Mononuclear cell (primary cell): ENCODE data around the gene SLC66A2. TPM values are rescaled to one million over a fixed set of nuclear protein-coding genes. Genes with fewer than 3 reads are reported as not detected.
"Not testable (repeated sequence)": the region's sequence is repeated elsewhere in the genome, so short reads cannot be mapped to it uniquely, and the experiment has no call there.

Experiments
- H3K27me3 ChIP-seq: 2 replicates; pipeline ENCODE4 v1.6.0; 2011; ENCODE audit warnings: low read length, control low read depth; ENCODE audit not compliant: insufficient read depth
- H3K4me1 ChIP-seq: 2 replicates; pipeline ENCODE4 v1.5.1; 2011; ENCODE audit warnings: mild to moderate bottlenecking, low read length, control low read depth; ENCODE audit not compliant: insufficient read depth
- H3K4me3 ChIP-seq: 2 replicates; pipeline ENCODE4 v1.5.1; 2011; ENCODE audit warnings: mild to moderate bottlenecking, low read length, moderate library complexity
- H3K9me3 ChIP-seq: 2 replicates; pipeline ENCODE4 v1.5.1; 2011; ENCODE audit warnings: low read depth, mild to moderate bottlenecking, control low read depth, low read length
- total RNA-seq: library from RNA; depleted of rRNA; stranded (reverse); fragments of >200 nt; gene quantifications from one replicate; pipeline ENCODE4 v1.2.3, GENCODE V29; 2012

SLC66A2 gene
- total RNA-seq, 1 donor = 26.9 TPM

- Histone ChIP-seq H3K9me3 (no peaks in the 10 kb centered on the region), H3K4me1 (peaks cover 39% of the 10 kb centered on the region), H3K4me3 (no peak overlapping the region), H3K27me3 (no peaks in the 10 kb centered on the region)
These were observed 10.3 kb upstream of the SLC66A2 start for GRCh38 chr18:79961527-79962291.

DNA sequence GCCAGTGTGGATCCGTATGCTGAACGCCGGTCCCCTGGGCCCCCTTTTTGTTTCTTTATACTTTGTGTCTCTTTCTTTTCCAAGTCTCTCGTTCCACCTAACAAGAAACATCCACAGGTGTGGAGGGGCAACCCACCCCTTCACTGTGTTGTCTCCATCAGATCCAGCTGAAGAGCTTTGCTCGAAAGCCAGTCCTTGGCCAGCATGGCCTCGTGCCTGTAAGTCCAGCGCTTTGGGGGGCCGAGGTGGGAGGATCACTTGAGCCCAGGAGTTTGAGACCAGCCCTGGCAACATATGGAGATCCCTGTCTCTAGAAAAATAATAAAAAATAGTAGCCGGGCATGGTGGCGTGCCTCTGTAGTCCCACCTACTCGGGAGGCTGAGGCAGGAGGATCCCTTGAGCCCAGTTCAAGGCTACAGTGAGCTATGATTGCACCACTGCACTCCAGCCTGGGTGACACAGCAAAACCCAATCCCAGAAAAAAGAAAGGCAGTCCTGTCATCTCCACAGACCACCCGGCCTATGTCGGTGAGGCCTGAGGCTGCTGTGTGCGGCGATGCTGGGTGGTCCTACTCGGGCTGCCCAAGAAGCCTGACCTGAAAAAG, 9.6 kb upstream of the SLC66A2 start:
- Histone ChIP-seq H3K4me3 (no peak overlapping the region), H3K9me3 (no peaks in the 10 kb centered on the region), H3K27me3 (no peaks in the 10 kb centered on the region), H3K4me1 (peaks cover 39% of the 10 kb centered on the region)

- not testable (repeated sequence) for H3K4me3 ChIP-seq, H3K9me3 ChIP-seq, H3K27me3 ChIP-seq
- peaks cover 34% of the 10 kb centered on the region for H3K4me1 ChIP-seq
These were observed 8.8 kb upstream of the SLC66A2 start for GRCh38 chr18:79960161-79960801.

GRCh38 chr18:79958981-79959380, 7.5 kb upstream of the SLC66A2 start:
- H3K27me3 ChIP-seq = no peaks in the 10 kb centered on the region
- no peaks in the 10 kb centered on the region for H3K9me3 ChIP-seq
- H3K4me3 ChIP-seq = no peak overlapping the region
- H3K4me1 ChIP-seq = peaks cover 21% of the 10 kb centered on the region

DNA sequence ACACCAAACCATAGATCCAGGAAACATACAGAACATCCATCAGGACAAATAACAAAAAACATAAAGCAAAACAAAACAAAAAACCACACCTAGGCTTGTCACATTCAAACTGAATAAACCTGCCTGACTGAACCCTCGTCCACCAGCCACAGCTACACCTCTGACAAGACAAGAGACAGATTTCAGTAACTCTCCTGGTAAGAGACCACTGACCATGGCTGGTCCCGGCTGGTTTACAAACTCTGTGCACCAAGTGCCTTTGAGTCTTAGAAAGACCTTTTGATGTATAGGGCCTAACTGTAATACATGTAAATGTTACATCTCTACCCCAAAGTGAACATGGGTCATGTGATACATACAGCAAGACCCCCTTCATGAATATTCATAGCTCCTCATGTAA, 4.8 kb upstream of the SLC66A2 start:
- H3K27me3 ChIP-seq = no peaks in the 10 kb centered on the region
- peaks cover 18% of the 10 kb centered on the region for H3K4me1 ChIP-seq
- H3K9me3 ChIP-seq = no peaks in the 10 kb centered on the region
- H3K4me3 ChIP-seq = no peak overlapping the region

DNA sequence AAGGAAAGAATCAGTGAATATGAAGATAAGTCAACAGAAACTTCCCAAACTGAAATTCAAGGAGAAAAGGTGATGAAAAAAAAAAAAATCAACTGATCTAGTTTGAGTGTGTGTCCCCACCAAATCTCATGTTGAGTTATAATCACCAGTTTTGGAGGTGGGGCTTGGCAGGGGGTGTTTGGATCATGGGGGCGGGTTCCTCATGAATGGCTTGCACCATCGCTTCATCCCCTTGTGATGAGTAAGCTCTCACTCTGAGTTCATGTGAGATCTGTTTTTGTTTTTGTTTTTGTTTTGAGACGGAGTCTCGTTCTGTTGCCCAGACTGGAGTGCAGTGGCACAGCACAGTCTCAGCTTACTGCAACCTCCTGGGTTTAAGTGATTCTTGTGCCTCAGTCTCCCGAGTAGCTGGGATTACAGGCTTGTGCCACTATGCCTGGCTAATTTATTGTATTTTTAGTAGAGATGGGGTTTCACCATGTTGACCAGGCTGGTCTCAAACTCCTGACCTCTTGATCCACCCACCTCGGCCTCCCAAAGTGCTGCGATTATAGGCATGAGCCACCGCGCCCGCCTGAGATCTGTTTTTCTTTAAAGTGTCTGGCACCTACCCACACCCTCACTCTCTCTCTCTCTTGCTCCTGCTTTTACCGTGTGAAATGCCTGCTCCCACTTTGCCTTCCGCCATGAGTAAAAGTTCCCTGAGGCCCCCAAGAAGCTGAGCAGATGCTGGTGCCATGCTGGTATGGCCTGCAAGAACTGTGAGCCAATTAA, 4.0 kb upstream of the SLC66A2 start:
- Histone ChIP-seq H3K4me1 (peaks cover 17% of the 10 kb centered on the region), H3K27me3 (no peaks in the 10 kb centered on the region), H3K9me3 (no peaks in the 10 kb centered on the region), H3K4me3 (no peak overlapping the region)

DNA sequence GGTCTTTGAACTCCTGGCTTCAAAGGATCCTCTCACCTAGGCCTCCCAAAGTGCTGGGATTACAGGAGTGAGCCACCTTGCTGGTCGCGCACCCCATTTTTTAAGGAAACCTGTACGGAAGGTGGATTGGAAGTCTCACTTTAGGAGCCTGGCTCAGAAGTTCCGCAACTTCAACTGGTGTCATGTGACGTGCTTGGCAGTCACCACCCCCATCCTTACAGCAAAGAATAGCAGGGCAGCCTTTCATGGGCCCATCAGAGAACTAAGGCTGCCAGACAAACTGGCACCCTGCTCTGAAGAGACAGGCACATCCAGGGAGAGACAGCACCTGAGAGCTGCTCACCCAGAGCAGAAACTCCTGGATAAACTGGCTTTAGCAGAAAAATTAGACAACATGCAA, 3.3 kb upstream of the SLC66A2 start:
- Histone ChIP-seq H3K4me1 (peaks cover 19% of the 10 kb centered on the region), H3K4me3 (no peak overlapping the region), H3K9me3 (no peaks in the 10 kb centered on the region), H3K27me3 (no peaks in the 10 kb centered on the region)

GRCh38 chr18:79953971-79954651, 2.7 kb upstream of the SLC66A2 start:
- Histone ChIP-seq H3K4me1 (peaks cover 22% of the 10 kb centered on the region), H3K4me3 (no peak overlapping the region), H3K27me3 (no peaks in the 10 kb centered on the region), H3K9me3 (no peaks in the 10 kb centered on the region)

- Histone ChIP-seq H3K4me3 (no peak overlapping the region), H3K9me3 (no peaks in the 10 kb centered on the region), H3K27me3 (no peaks in the 10 kb centered on the region), H3K4me1 (peaks cover 33% of the 10 kb centered on the region)
These were observed 1.6 kb upstream of the SLC66A2 start for GRCh38 chr18:79952996-79953559.

- Histone ChIP-seq H3K27me3 (no peaks in the 10 kb centered on the region), H3K4me3 (no peak overlapping the region), H3K9me3 (no peaks in the 10 kb centered on the region), H3K4me1 (peaks cover 37% of the 10 kb centered on the region)
These were observed 1.1 kb upstream of the SLC66A2 start for GRCh38 chr18:79952456-79952995.

DNA sequence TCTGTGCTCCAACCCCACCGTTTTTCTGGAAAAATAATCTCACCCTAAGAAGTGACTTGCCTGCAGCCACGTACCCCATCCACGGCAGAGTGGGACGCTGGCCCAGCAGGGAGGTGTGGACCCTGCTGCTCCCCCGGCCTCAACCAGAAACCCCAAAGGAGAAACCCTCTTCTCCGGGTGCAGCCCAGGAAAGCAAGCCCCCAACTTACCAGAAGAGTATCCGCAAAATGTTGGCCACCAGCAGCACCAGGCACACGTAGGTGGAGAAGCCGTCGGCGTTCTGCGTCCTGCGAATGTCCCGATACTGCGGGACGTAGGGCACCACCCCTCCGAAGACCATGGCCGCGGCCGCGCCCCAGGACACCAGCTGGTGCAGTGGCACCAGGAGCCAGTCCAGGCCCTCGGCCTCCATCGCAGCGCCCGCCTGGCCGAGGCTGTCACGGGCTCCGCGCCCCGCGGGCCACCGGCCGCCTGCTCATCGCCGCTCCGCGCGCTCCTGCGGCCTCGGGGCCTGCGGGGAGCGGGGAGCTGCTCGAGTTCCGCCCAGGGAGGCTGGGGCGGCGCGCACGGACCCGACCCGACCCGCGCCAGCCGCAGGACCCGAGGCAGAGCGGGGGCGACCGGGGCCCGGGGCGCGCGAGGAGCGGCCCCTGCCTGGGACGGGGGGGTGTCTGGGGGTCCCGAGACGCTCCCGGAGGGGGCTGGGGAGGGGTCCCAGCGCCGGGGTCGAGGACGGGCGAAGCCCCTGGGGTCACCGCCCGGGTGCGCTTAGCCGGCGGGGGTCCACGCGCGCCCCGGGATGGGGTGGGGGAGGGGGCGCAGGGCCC, 725 bp downstream of the SLC66A2 start:
- Histone ChIP-seq H3K9me3 (no peaks in the 10 kb centered on the region), H3K4me1 (peaks cover 37% of the 10 kb centered on the region), H3K27me3 (no peaks in the 10 kb centered on the region), H3K4me3 (peak overlapping the region; percentile 55)

DNA sequence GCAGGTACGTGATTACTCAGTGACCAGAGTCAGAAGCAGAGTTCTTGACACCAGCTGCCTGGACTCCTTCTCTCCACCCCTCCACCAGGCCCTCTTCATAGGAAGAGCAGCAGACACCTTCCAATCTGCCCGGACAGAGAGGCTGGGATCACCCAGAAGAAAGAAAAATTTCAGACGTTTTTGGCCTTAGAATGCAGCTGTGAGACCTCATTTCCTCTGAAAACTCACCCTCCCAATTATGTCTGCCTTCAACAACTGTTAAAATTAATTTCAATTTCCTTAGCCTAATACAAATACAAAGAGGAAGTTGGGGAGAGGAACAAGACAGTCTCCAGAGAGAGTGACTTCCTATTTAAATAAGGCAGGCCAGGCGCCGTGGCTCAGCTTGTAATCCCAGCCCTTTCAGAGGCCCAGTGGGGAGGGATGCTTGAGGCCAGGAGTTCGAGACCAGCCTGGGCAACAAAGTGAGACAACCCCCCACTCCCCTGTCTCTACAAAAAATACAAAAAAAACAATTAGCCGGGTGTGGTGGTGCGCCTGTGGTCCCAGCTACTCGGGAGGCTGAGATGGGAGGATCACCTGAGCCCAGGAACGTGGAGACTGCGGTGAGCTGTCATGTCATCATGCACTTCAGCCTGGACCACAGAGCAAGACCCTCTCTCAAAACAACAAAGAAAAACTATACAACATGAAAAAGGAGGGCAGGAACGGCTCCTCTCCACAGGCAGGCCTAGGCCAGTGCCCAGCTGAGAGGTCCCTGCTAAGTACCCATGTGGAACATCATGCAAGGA, 1.6 kb downstream of the SLC66A2 start:
- peak overlapping the region; percentile 55 for H3K4me3 ChIP-seq

More for the DNA sequence above, 1.6 kb downstream of the SLC66A2 start:
- Histone ChIP-seq H3K27me3 (no peaks in the 10 kb centered on the region), H3K4me1 (peaks cover 37% of the 10 kb centered on the region), H3K9me3 (no peaks in the 10 kb centered on the region)
